Epithelial cell of esophagus (primary cell): ENCODE measurements around the gene TMEM273.

ENCODE experiments used
- DNase-seq: peaks from one replicate; pipeline ENCODE4 v3.0.0; 2010; ENCODE audit warnings: low read depth
- H3K4me3 ChIP-seq: 2 replicates; pipeline ENCODE4 v1.5.1; 2011; ENCODE audit warnings: mild to moderate bottlenecking, low read length, control low read depth
- TF ChIP-seq, protein P1 (sequence below): IDR thresholded peaks from 2 replicates; pipeline ENCODE4 v1.5.1; 2011; ENCODE audit warnings: low read depth, mild to moderate bottlenecking, low read length, control low read depth, inconsistent platforms; ENCODE audit not compliant: insufficient read depth; ENCODE audit errors: missing control alignments

TMEM273 gene

DNA sequence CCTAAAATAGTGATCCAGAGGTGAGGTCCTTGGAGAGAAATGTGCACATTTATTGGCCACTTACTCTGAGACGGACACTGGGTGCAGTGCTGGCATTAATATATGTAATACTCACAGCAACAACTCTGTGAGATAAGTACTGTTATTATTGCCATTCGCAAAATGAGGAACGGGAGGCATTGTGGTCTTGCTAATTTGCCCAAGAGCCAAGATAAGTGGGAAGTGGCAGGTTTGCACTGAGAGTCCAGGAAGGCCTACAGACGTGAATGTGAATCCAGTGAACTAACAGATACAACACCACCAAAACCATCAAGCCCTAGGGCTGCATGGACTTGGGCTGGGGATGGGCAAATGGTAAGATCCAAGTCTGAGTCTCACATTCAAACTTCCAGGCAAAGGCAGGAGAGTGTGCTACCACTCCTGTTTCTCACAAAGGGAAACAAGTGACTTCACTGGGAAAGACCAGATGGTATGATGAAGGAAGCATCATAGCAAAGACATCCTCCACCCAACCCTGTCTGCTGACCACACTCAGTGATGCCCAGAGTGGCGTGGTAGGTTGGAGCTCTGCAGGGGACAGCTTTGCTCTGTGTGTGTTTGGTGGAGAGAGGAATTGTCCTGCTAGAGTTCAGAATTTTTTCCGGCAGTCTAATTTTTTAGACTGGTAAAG is 19.2 kb downstream of the TMEM273 start:
- TF ChIP-seq, protein P1, sequence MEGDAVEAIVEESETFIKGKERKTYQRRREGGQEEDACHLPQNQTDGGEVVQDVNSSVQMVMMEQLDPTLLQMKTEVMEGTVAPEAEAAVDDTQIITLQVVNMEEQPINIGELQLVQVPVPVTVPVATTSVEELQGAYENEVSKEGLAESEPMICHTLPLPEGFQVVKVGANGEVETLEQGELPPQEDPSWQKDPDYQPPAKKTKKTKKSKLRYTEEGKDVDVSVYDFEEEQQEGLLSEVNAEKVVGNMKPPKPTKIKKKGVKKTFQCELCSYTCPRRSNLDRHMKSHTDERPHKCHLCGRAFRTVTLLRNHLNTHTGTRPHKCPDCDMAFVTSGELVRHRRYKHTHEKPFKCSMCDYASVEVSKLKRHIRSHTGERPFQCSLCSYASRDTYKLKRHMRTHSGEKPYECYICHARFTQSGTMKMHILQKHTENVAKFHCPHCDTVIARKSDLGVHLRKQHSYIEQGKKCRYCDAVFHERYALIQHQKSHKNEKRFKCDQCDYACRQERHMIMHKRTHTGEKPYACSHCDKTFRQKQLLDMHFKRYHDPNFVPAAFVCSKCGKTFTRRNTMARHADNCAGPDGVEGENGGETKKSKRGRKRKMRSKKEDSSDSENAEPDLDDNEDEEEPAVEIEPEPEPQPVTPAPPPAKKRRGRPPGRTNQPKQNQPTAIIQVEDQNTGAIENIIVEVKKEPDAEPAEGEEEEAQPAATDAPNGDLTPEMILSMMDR = no peak
- H3K4me3 ChIP-seq = no peak overlapping the region
- no peak for DNase-seq

DNA sequence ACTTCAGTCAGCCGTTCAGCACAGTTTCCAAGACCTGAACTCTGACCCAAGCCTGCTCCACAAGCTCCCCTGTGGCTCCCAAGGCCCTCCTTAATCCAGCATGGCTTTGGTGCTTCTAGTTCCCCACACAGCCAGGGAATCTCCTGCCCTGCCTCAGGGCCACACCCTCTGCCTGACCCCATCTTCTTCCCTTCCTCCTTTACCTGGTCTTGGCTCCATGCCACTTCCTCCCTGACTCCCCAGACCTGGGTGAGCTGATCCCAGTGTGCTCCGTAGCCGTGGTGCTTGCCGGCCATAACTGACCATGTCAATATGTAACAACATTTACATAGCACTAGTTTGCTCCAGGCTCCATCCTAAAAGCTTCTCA is 20.0 kb downstream of the TMEM273 start:
- no peak overlapping the region for H3K4me3 ChIP-seq
- TF ChIP-seq, protein P1 = no peak
- no peak for DNase-seq

DNA sequence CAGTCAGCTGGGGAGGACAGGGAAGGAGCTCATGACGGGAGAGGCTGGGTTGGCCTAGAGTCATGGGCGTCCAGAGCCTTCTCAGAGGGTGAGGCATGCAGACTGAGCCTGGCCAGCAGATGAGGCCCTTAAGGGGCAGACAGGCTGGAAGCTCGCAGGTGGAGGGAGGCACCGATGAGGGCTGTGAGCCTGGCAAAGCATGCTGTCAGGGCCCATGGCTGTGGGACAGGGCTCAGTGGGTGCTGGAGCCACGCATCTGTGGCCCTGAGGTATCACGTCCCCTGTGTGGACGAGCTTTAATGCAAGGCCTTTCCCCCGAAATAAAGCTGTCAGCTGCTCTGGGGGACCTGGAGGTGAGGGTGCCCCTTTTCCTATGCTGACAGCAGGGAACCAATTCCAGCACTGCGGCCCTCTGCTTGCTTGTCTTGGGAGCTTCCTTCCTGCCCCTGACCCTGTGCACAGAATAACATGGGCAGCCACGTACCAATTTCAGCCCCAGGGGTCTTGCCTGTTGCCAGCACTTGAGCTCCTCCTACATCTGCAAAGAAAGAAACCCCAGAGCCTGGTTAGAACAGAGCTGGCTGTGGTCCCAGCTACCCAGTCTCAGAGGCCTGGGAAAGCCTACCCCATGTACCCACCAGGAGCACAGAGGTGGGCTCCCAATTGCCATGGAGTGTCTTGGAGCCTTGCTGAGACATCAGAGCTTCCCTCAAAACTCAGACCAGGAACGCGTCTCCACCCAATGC is 20.6 kb downstream of the TMEM273 start:
- no peak overlapping the region for H3K4me3 ChIP-seq
- TF ChIP-seq, protein P1 = no peak
- DNase-seq = no peak

DNA sequence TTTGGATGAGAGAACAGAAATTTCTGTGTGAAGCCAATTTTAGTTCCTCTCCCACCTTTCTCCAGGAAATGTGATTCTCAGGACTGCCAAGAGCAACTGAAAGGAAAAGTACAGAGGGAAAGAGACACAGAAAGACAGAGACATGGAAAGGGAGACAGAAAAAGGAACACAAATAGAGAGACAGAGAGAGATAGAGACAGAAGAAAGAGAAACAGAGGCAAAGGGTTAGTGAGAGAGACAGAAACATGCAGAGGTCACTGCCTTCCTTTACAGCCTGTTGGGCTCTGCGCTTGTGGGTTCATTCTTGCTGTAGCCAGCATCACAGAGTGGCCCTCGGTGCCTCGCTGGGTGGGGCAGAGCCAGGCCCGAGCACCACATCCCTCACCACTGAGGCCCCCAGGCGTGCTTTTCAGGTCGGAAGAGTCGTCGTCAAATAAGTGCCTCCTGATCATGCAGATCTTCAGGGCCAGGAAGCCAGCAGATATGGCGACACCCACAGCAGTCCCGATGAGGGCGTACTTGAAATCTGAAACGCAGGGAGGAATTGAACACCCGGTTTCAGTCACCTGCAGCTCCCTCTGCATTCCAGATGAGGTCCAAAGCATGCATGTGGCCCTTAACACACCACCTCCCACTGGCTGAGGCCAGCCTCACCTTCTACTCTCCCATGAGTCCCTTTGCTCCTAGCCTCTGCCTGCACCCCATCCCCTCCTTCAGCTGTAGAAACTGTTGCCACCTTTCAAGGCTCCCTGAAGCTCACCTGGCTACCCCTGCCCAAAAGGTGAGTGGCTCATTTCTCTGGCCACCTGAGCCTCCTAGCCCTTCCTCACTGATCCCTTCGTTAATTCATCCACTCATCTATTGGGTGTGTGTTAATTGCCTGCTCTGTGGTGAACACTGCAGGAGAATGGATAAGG is 21.4 kb downstream of the TMEM273 start:
- TF ChIP-seq, protein P1 = no peak
- no peak overlapping the region for H3K4me3 ChIP-seq
- no peak for DNase-seq

DNA sequence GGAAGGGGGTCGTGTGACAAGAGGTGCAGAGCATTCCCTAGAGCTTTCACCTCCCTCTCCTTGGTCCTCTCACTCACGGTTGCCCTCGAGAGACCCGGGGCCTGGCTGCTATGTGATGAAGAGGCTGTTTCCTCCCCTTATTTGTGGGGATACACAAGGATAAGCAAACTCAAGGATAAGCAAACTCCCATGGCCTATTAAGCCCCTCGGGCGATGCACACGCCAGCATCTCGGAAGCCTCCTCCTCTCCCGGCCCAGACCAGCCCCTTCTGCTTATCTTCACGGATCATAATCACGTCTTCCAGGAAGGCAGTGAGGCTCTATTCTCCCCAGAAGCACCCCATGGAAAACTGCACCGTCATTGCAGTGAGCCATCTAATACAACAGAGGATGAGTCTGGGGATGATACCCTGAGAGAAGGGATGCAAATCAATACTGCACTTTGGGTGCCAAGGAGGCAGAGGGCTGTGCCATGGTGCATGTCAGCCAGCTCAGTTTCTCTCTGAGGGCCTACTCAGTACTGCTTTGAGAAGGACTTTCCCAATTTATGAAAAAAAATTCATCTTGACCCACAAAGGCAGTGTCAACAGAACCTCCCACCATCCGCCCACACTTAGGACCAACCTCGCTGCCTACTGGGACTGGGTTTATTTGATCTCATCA is 22.2 kb downstream of the TMEM273 start:
- DNase-seq = no peak

GRCh38 chr10:49165259-49165658 is 22.9 kb downstream of the TMEM273 start:
- TF ChIP-seq, protein P1 = no peak
- DNase-seq = no peak
- H3K4me3 ChIP-seq = no peak overlapping the region

More for the DNA sequence above, 22.2 kb downstream of the TMEM273 start:
- TF ChIP-seq, protein P1 = no peak
- H3K4me3 ChIP-seq = no peak overlapping the region
